GM13976 (cell line): Measurements from ENCODE around the gene HP.

ENCODE experiments used
- DNase-seq: peaks from one replicate; pipeline ENCODE4 v3.0.0; 2012; ENCODE audit warnings: low spot score
- in situ Hi-C: fragments of 300-500 bp; cut with MboI; formaldehyde crosslinking; loops from one replicate; pipeline ENCODE4 v1.12.0; 2022; ENCODE audit warnings: low sequenced_read_pairs, mixed read lengths, inconsistent platforms; ENCODE audit not compliant: unreplicated experiment
- TF ChIP-seq, protein P1 (sequence below): IDR thresholded peaks from 2 replicates; pipeline ENCODE4 v1.5.1; 2012; ENCODE audit warnings: borderline replicate concordance, mild to moderate bottlenecking; ENCODE audit not compliant: insufficient read depth; ENCODE audit errors: extremely low read depth, missing control alignments, control extremely low read depth

Gene HP

DNA sequence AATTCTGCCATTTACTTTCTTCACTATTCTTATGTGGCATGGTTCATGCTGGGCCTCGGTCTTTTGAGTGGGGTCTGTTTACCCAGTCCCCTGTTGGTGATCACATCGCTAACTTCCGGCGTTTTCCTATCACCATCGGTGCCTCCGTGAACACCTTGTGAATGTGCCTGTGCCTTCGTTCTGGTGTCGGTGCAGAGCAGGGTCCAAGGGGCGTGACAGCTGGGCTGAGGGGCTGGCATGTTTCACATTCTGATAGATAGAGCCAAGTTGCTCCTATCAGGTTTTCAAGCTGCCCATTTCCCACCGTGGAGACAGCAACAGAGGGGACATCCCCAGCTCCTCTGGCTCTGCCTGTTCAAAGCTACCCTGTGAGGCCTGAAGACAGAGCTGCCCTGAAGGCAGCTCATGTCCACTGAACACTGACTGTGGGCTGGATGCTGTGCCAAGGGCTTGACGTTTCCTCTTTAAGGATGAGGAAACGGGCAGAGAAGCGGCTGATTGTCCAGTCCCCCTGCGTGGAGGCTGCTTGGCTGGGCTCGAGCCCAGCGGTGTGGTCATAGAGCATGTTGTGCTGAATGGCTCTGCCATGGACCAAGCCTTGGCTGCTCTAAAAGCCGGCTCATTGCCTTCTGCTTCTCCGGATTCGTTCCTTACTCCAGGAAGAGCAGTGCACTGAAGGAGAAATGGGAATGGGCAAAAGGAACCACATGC is 28.7 kb upstream of the HP start:
- TF ChIP-seq, protein P1, sequence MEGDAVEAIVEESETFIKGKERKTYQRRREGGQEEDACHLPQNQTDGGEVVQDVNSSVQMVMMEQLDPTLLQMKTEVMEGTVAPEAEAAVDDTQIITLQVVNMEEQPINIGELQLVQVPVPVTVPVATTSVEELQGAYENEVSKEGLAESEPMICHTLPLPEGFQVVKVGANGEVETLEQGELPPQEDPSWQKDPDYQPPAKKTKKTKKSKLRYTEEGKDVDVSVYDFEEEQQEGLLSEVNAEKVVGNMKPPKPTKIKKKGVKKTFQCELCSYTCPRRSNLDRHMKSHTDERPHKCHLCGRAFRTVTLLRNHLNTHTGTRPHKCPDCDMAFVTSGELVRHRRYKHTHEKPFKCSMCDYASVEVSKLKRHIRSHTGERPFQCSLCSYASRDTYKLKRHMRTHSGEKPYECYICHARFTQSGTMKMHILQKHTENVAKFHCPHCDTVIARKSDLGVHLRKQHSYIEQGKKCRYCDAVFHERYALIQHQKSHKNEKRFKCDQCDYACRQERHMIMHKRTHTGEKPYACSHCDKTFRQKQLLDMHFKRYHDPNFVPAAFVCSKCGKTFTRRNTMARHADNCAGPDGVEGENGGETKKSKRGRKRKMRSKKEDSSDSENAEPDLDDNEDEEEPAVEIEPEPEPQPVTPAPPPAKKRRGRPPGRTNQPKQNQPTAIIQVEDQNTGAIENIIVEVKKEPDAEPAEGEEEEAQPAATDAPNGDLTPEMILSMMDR: no peak

DNA sequence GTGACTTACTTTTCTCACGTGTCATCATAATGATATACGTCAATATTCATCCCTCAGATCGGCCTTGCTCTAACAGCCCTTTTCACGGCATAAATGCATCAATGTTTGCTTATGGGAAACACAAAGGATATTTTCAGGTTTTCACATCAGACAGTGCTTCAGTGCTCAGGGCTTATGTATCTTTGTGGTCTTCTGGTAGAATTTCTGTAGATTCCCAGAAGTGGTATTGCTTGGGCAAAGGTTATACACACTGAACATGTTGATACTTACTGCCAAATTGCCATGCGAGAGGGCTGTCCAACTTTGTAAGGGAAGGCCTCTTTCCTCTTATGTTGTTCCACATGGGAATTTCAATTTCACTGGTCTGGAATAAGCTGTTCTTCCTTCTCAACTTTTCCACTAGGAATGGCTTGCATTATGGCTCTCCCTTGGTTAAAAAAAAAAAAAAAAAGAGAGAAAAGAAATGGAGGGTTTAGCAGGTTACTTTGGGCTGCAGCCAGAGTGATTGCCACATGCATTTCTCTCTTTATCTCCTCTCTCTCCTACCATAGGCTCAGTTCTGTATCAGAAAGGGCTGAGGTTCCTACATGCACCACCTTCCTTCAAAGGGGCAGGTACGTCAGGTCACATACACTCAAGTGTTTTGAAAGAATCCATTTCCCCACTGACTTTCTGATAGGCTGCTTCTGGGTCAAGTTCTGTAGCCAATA is 26.5 kb upstream of the HP start:
- TF ChIP-seq, protein P1: no peak
- DNase-seq: no peak
- in situ Hi-C loops: no loop called here

More for the DNA sequence above, 28.7 kb upstream of the HP start:
- DNase-seq: no peak
- in situ Hi-C loops: no loop called here

DNA sequence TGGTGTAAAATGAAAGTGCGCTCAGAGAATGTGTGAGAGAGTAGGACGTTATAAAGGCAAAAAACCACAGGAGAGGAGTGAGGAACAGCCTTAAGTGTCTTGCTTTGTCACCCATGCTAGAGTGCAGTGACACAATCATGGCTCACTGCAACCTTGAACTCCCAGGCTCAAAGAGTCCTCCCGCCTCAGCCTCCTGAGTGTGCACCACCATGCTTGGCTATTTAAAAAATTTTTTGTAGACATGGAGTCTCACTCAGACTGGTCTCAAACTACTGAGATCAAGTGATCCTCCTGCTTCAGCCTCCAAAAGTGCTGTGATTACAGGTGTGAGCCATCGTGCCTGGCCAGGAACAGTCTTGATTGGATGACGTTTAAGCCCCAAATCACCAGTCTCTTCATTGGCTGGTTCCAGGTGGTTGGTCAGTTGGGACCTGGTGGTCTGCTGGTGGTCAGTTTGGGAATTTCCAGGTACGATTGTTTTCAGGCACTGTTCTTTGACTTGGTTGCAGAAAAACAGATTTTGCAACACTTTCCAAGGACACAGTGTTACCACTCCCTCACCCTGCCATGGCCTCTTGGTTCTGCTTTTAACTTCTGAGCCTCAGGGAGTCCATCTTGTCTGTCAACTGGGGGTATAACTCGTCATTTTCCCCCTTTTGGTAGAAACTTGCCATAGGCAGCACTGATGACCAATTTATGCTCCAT is 24.6 kb upstream of the HP start:
- in situ Hi-C loops: no loop called here
- TF ChIP-seq, protein P1: no peak
- no peak for DNase-seq

DNA sequence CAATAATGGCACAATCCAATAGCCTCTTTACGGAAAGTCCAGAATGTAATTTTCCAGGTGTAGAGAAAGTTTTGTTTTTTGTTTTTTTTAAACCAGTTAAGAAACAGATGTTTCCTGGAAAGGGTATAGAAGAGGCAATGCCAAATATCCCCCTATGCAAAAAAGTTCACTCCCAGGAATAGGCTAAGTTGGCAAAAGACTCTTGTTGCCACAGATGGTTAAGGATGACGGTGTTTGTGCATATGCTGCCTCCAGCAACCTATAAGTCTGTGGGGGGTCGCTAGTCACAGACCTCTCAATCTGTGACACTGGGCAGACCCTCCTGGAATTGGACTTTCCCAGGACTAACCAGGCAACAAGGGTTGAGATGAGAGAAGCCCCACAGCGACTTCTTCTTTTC is 20.9 kb upstream of the HP start:
- in situ Hi-C loops: no loop called here
- no peak for DNase-seq
- TF ChIP-seq, protein P1: no peak

DNA sequence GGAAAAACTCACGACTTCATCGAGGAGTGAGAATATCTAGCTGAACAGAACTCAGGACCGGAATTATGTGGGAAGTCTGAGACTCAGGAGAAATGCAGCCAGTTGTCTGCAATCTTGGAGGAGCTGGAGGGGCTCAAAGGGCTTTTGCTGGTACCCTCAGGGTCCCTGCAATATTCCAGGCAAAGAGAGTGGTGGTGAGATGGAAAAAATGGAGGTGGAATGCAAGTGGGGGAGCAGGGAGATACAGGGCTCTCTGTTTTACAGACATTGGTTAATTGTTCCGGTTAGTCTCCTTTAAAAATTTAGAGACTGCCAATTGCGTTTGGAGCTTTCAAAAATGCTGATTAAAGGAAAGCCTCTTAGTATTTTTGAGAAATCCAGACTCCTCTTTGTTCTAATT is 18.2 kb upstream of the HP start:
- DNase-seq: no peak
- in situ Hi-C loops: no loop called here
- TF ChIP-seq, protein P1: no peak

DNA sequence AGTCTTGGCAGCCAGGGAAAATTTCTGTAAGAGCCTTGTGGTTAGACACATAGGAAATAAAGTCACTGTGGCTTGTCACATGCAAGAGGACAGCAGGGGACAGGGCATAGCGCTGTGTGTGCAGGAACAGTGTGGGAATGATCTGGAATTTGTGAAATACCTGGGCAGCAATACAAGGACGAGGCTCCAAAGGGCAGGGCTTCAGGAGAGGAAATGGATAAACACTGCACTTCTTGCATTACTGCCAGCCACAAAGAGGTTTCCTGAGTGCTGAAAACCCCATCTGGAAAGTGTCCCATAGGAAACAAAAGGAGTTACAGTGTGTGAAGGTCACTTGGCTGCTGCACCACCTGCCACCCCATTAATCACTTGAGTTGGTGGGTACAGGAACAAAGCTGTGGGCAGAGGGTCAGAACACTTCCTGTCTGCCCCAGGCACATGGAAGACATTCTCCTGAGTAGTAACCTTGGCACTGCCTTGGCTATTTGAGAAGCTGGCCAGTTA is 12.1 kb upstream of the HP start:
- in situ Hi-C loops: no loop called here
- DNase-seq: no peak
- TF ChIP-seq, protein P1: no peak
